IMR-90 (cell line): ENCODE data around the gene S100A3. TPM values are rescaled to one million over a fixed set of nuclear protein-coding genes. Genes with fewer than 3 reads are reported as not detected.
"Not testable (repeated sequence)": the region's sequence is repeated elsewhere in the genome, so short reads cannot be mapped to it uniquely, and the experiment has no call there.

Experiments
- ATAC-seq: fragments of 200-7000 bp; cut with Tn5 transposase; 2 replicates; pipeline ENCODE4 v1.9.1; 2020; ENCODE audit warnings: low read depth, mild to moderate bottlenecking, moderate library complexity
- BruUV-seq: library from RNA; stranded (reverse); fragments of 400-500 nt; replicated peaks from 2 replicates; lab custom pipeline; 2021; lab: Mats Ljungman, UMichigan
- CTCF ChIA-PET: fragments of 300-600 bp; formaldehyde crosslinking; extraction: SDS; loops from one replicate; lab custom pipeline; 2021; ENCODE audit warnings: antibody characterized with exemption; lab: Yijun Ruan, JAX
- POLR2A ChIA-PET: fragments of 300-600 bp; sonication (Branson Sonifier 250); formaldehyde crosslinking; loops from one replicate; lab custom pipeline; 2022; ENCODE audit warnings: antibody characterized with exemption; ENCODE audit not compliant: unreplicated experiment; lab: Charles Lee
- DNase-seq: peaks from one replicate; pipeline ENCODE4 v3.0.0; 2013
- H2AFZ ChIP-seq: replicated peaks from 2 replicates; pipeline ENCODE3; 2013; ENCODE audit warnings: low read length, mild to moderate bottlenecking; ENCODE audit not compliant: poor library complexity
- H2AK5ac ChIP-seq: 2 replicates; pipeline ENCODE4 v1.6.1; 2013; ENCODE audit warnings: low read depth, low read length, inconsistent platforms
- H2AK9ac ChIP-seq: replicated peaks from 2 replicates; pipeline ENCODE3; 2013; ENCODE audit warnings: mild to moderate bottlenecking, low read depth, low read length, moderate library complexity; ENCODE audit not compliant: poor library complexity
- H2BK120ac ChIP-seq: 2 replicates; pipeline ENCODE4 v1.6.1; 2013; ENCODE audit warnings: low read depth, low read length, inconsistent platforms
- H2BK15ac ChIP-seq: 3 replicates; pipeline ENCODE4 v1.6.1; 2013; ENCODE audit warnings: low read depth, low read length, inconsistent platforms
- H2BK20ac ChIP-seq: 2 replicates; pipeline ENCODE4 v1.6.1; 2013; ENCODE audit warnings: low read depth, mild to moderate bottlenecking, inconsistent platforms, low read length, moderate library complexity
- H2BK5ac ChIP-seq: 2 replicates; pipeline ENCODE4 v1.6.1; 2013; ENCODE audit warnings: mild to moderate bottlenecking, low read depth, low read length, inconsistent platforms; ENCODE audit not compliant: poor library complexity, severe bottlenecking
- H3K14ac ChIP-seq: replicated peaks from 2 replicates; pipeline ENCODE4 v1.6.1; 2013; ENCODE audit warnings: low read depth, low read length, inconsistent platforms
- H3K18ac ChIP-seq: 2 replicates; pipeline ENCODE4 v1.6.1; 2013; ENCODE audit warnings: low read depth, low read length, control low read depth
- H3K23ac ChIP-seq: 2 replicates; pipeline ENCODE4 v1.6.1; 2013; ENCODE audit warnings: low read depth, low read length, inconsistent platforms
- H3K27ac ChIP-seq: 2 replicates; pipeline ENCODE4 v1.5.1; 2013; ENCODE audit warnings: mild to moderate bottlenecking, control low read depth, low read length; ENCODE audit not compliant: insufficient read depth
- H3K27me3 ChIP-seq: 2 replicates; pipeline ENCODE4 v1.6.1; 2013; ENCODE audit warnings: low read length; ENCODE audit not compliant: control insufficient read depth, insufficient read depth
- H3K36me3 ChIP-seq: 2 replicates; pipeline ENCODE4 v1.6.1; 2013; ENCODE audit warnings: low read length, mixed read lengths; ENCODE audit not compliant: control insufficient read depth, insufficient read depth
- H3K4ac ChIP-seq: 2 replicates; pipeline ENCODE4 v1.6.1; 2013; ENCODE audit warnings: low read depth, low read length, inconsistent platforms
- H3K4me1 ChIP-seq: 2 replicates; pipeline ENCODE4 v1.6.1; 2013; ENCODE audit warnings: low read length, mixed read lengths; ENCODE audit not compliant: control insufficient read depth, insufficient read depth
- H3K4me2 ChIP-seq: 2 replicates; pipeline ENCODE4 v1.6.1; 2013; ENCODE audit warnings: low read depth, mild to moderate bottlenecking, control low read depth, low read length, moderate library complexity
- H3K4me3 ChIP-seq: 2 replicates; pipeline ENCODE4 v1.5.1; 2013; ENCODE audit warnings: low read depth, mild to moderate bottlenecking, control low read depth, low read length, moderate library complexity; ENCODE audit not compliant: insufficient read depth
- H3K56ac ChIP-seq: 2 replicates; pipeline ENCODE4 v1.6.1; 2013; ENCODE audit warnings: low read length, inconsistent platforms; ENCODE audit not compliant: insufficient read depth; ENCODE audit errors: extremely low read depth
- H3K79me1 ChIP-seq, 2 experiments: 2 replicates each; pipeline ENCODE4 v1.6.1; 2013; ENCODE audit warnings: low read length in 2 of 2, inconsistent platforms in 1 of 2, low read depth in 1 of 2
- H3K9ac ChIP-seq: 2 replicates; pipeline ENCODE4 v1.6.1; 2013; ENCODE audit warnings: low read depth, low read length, control low read depth
- H3K9me1 ChIP-seq: 2 replicates; pipeline ENCODE4 v1.6.1; 2013; ENCODE audit warnings: low read length, inconsistent platforms; ENCODE audit not compliant: insufficient read depth
- H3K9me3 ChIP-seq: 2 replicates; pipeline ENCODE4 v1.6.1; 2013; ENCODE audit warnings: low read length; ENCODE audit not compliant: control insufficient read depth, insufficient read depth
- H4K20me1 ChIP-seq: 2 replicates; pipeline ENCODE4 v1.6.1; 2013; ENCODE audit warnings: low read length, inconsistent platforms; ENCODE audit not compliant: insufficient read depth
- H4K5ac ChIP-seq: 2 replicates; pipeline ENCODE4 v1.6.1; 2013; ENCODE audit warnings: mild to moderate bottlenecking, low read depth, low read length, control low read depth
- H4K8ac ChIP-seq, 2 experiments: 2 replicates each; pipeline ENCODE4 v1.6.1; 2013; ENCODE audit warnings: low read depth in 2 of 2, low read length in 2 of 2, control low read depth in 1 of 2, inconsistent platforms in 1 of 2
- H4K91ac ChIP-seq: 2 replicates; pipeline ENCODE4 v1.6.1; 2013; ENCODE audit warnings: low read depth, low read length, inconsistent platforms; ENCODE audit not compliant: insufficient read depth
- WGBS, 2 experiments: methylation state at CpG; one replicate each; pipeline versions ENCODE4 v1.1.5 to v1.1.7; 2013; ENCODE audit warnings: missing lambda C conversion rate in 2 of 2; ENCODE audit not compliant: insufficient read length in 1 of 2; ENCODE audit errors: extremely low coverage in 2 of 2; 5-methylcytosine and 5-hydroxymethylcytosine counted together
- dilution Hi-C: fragments of 300-500 bp; cut with HindIII; formaldehyde crosslinking; loops from one replicate; pipeline ENCODE4 v1.14.3; 2018; ENCODE audit warnings: low sequenced_read_pairs; ENCODE audit not compliant: unreplicated experiment
- in situ Hi-C: fragments of 300-500 bp; cut with MboI; formaldehyde crosslinking; loops from 3 replicates; pipeline ENCODE4 v1.14.3; 2019; ENCODE audit warnings: low sequenced_read_pairs, inconsistent platforms, mixed read lengths
- intact Hi-C: fragments of 100-400 bp; cut with micrococcal nuclease; formaldehyde crosslinking; loops from 2 replicates; pipeline ENCODE4 v1.10.0; 2022
- polyA plus RNA-seq, 3 experiments: library from polyadenylated mRNA; depleted of rRNA; stranded (reverse); fragments of >200 nt; gene quantifications; 2 replicates each; pipeline ENCODE4 v1.2.3, GENCODE V29; 2012; ENCODE audit warnings: low replicate concordance in 1 of 3
- total RNA-seq: library from RNA; depleted of rRNA; stranded (reverse); fragments of >200 nt; gene quantifications from 2 replicates; pipeline ENCODE4 v1.2.3, GENCODE V29; 2012

The S100A3 gene
- total and polyA plus RNA-seq, 2 of the 4 experiments (the other 2 are of a cell fraction) = 2.9 to 4.5 TPM

DNA sequence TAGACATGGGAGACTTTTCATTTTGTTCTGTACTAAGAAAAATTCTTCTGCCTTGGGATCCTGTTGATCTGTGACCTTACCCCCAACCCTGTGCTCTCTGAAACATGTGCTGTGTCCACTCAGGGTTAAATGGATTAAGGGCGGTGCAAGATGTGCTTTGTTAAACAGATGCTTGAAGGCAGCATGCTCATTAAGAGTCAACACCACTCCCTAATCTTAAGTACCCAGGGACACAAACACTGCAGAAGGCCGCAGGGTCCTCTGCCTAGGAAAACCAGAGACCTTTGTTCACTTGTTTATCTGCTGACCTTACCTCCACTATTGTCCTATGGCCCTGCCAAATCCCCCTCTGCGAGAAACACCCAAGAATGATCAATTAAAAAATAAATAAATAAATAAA lies 34.5 kb upstream of the S100A3 start:
- intact Hi-C loops = not testable (repeated sequence)
- CTCF ChIA-PET = interaction anchor here (0.7 kb wide), 1 partner anchor 312 kb away, joined by 3 read pairs; no protein-coding TSS in a partner anchor

GRCh38 chr1:153582836-153583235 lies 33.8 kb upstream of the S100A3 start:
- H3K4me1 ChIP-seq, H3K4me2 ChIP-seq, H3K4me3 ChIP-seq, H4K8ac ChIP-seq, H3K56ac ChIP-seq, ATAC-seq, H2AK9ac ChIP-seq, H3K23ac ChIP-seq, intact Hi-C loops, H2BK15ac ChIP-seq, H2BK20ac ChIP-seq, H3K9me1 ChIP-seq, H4K5ac ChIP-seq, H3K14ac ChIP-seq, H3K18ac ChIP-seq, CTCF ChIA-PET, H2AK5ac ChIP-seq, H4K91ac ChIP-seq, H3K27ac ChIP-seq, H3K9me3 ChIP-seq, dilution Hi-C loops, H3K79me1 ChIP-seq, H3K4ac ChIP-seq, H3K36me3 ChIP-seq, in situ Hi-C loops, DNase-seq, POLR2A ChIA-PET, BruUV-seq, H2BK5ac ChIP-seq, H2AFZ ChIP-seq, H2BK120ac ChIP-seq, H3K9ac ChIP-seq, H4K20me1 ChIP-seq, H3K27me3 ChIP-seq: not testable (repeated sequence)
- WGBS, 2 experiments = 95% methylated on average over 6 of the region's 34 CpGs; no CpG with 5 or more reads in 1 of the 2 experiments

More for the DNA sequence above, 34.5 kb upstream of the S100A3 start:
- H3K9me1 ChIP-seq, H3K9ac ChIP-seq, H2BK15ac ChIP-seq, dilution Hi-C loops, H3K4me3 ChIP-seq, H3K4me2 ChIP-seq, H2BK20ac ChIP-seq, H2AK9ac ChIP-seq, H3K36me3 ChIP-seq, H4K5ac ChIP-seq, in situ Hi-C loops, H2AFZ ChIP-seq, DNase-seq, H3K56ac ChIP-seq, H4K20me1 ChIP-seq, H3K14ac ChIP-seq, H3K23ac ChIP-seq, H3K18ac ChIP-seq, POLR2A ChIA-PET, H3K9me3 ChIP-seq, H3K27me3 ChIP-seq, H4K91ac ChIP-seq, H2BK5ac ChIP-seq, H2BK120ac ChIP-seq, H3K4me1 ChIP-seq, H3K79me1 ChIP-seq, ATAC-seq, H3K4ac ChIP-seq, H2AK5ac ChIP-seq, H4K8ac ChIP-seq, BruUV-seq, H3K27ac ChIP-seq: not testable (repeated sequence)
- WGBS, 2 experiments = no CpG with 5 or more reads among the region's 3 CpGs
